HG03565 (cell line): Measurements from ENCODE around the gene ADORA2B.
"Not testable (repeated sequence)": the region's sequence is repeated elsewhere in the genome, so short reads cannot be mapped to it uniquely, and the experiment has no call there.

Source experiments
- ATAC-seq: cut with Tn5 transposase; IDR thresholded peaks from one replicate; pipeline ENCODE4 v1.9.1; 2021; ENCODE audit warnings: mild to moderate bottlenecking, moderate library complexity; ENCODE audit not compliant: unreplicated experiment

ADORA2B gene

GRCh38 chr17:15921640-15922039, 23.3 kb upstream of the ADORA2B start:
- ATAC-seq: no peak

GRCh38 chr17:15922586-15922985, 22.3 kb upstream of the ADORA2B start:
- ATAC-seq: no peak

GRCh38 chr17:15926039-15926740, 18.7 kb upstream of the ADORA2B start:
- no peak for ATAC-seq

- ATAC-seq: no peak
These were observed 16.6 kb upstream of the ADORA2B start for GRCh38 chr17:15928286-15928785.

- ATAC-seq: no peak
These were observed 15.0 kb upstream of the ADORA2B start for GRCh38 chr17:15929941-15930340.

- ATAC-seq: no peak
These were observed 14.5 kb upstream of the ADORA2B start for GRCh38 chr17:15930426-15930825.

GRCh38 chr17:15931394-15931793, 13.5 kb upstream of the ADORA2B start:
- ATAC-seq: no peak

GRCh38 chr17:15934866-15935265, 10.1 kb upstream of the ADORA2B start:
- ATAC-seq: no peak

GRCh38 chr17:15935891-15936290, 9.0 kb upstream of the ADORA2B start:
- ATAC-seq: no peak

GRCh38 chr17:15936481-15936880, 8.4 kb upstream of the ADORA2B start:
- not testable (repeated sequence) for ATAC-seq

- ATAC-seq: no peak
These were observed 3.1 kb upstream of the ADORA2B start for GRCh38 chr17:15941781-15942180.

- ATAC-seq: no peak
These were observed 2.6 kb upstream of the ADORA2B start for GRCh38 chr17:15942207-15942833.

- ATAC-seq: peak; percentile 29
These were observed 765 bp upstream of the ADORA2B start for GRCh38 chr17:15943971-15944758.

- no peak for ATAC-seq
These were observed 729 bp downstream of the ADORA2B start for GRCh38 chr17:15945527-15946191.

- ATAC-seq: no peak
These were observed 1.7 kb downstream of the ADORA2B start for GRCh38 chr17:15946611-15947120.

- no peak for ATAC-seq
These were observed 2.3 kb downstream of the ADORA2B start for GRCh38 chr17:15947271-15947670.

- no peak for ATAC-seq
These were observed 3.2 kb downstream of the ADORA2B start for GRCh38 chr17:15947976-15948752.

- ATAC-seq: no peak
These were observed 6.6 kb downstream of the ADORA2B start for GRCh38 chr17:15951368-15952047.

GRCh38 chr17:15952048-15952532, 7.2 kb downstream of the ADORA2B start:
- no peak for ATAC-seq
